Nucleus accumbens (tissue), 56 donors: ENCODE results near the gene CBY1.

Source experiments
- DNase-seq, 56 donors: peaks; one replicate each; lab custom pipeline; 2025; lab: John Stamatoyannopoulos, UW

CBY1 gene

GRCh38 chr22:38699784-38700183 is 43.3 kb downstream of the CBY1 start:
- peak in 1 of 56 donors; percentile 13 for DNase-seq

GRCh38 chr22:38700270-38700788 is 43.9 kb downstream of the CBY1 start:
- DNase-seq: peak in 11 of 56 donors; percentile 47 to 80 (median 63)

GRCh38 chr22:38700789-38701628 is 44.6 kb downstream of the CBY1 start, which contains the start of gene JOSD1:
TSS of gene JOSD1 (minus strand) at chr22:38700943. CDS start at chr22:38699987, 956 bp downstream.
- peak; percentile 65 to 98 (median 88) for DNase-seq

GRCh38 chr22:38704654-38705234 is 48.3 kb downstream of the CBY1 start:
- DNase-seq: peak in 1 of 56 donors; percentile 50

- peak; percentile 88 to 100 (median 99) for DNase-seq
These were observed 49.0 kb downstream of the CBY1 start, which contains the start of gene GTPBP1 for GRCh38 chr22:38705235-38706100. TSS of gene GTPBP1 (plus strand) at chr22:38705944. CDS start at chr22:38705956, 12 bp downstream.

GRCh38 chr22:38706101-38706900 is 49.9 kb downstream of the CBY1 start:
- DNase-seq: peak in 32 of 56 donors; percentile 34 to 73 (median 54)

GRCh38 chr22:38706901-38707195 is 50.4 kb downstream of the CBY1 start:
- no peak for DNase-seq

- no peak for DNase-seq
These were observed 50.9 kb downstream of the CBY1 start for GRCh38 chr22:38707346-38707745.

- DNase-seq: no peak
These were observed 51.5 kb downstream of the CBY1 start for GRCh38 chr22:38707984-38708383.

- DNase-seq: no peak
These were observed 52.9 kb downstream of the CBY1 start for GRCh38 chr22:38709306-38709705.

GRCh38 chr22:38710351-38710750 is 53.9 kb downstream of the CBY1 start:
- DNase-seq: no peak

GRCh38 chr22:38710866-38711265 is 54.4 kb downstream of the CBY1 start:
- DNase-seq: no peak

GRCh38 chr22:38712486-38713207 is 56.2 kb downstream of the CBY1 start:
- no peak for DNase-seq

GRCh38 chr22:38713921-38714320 is 57.5 kb downstream of the CBY1 start:
- DNase-seq: no peak

GRCh38 chr22:38715176-38715764 is 58.8 kb downstream of the CBY1 start:
- no peak for DNase-seq

GRCh38 chr22:38715852-38716251 is 59.4 kb downstream of the CBY1 start:
- no peak for DNase-seq

GRCh38 chr22:38716271-38716670 is 59.8 kb downstream of the CBY1 start:
- no peak for DNase-seq

GRCh38 chr22:38716826-38717225 is 60.4 kb downstream of the CBY1 start:
- no peak for DNase-seq

GRCh38 chr22:38717244-38717643 is 60.8 kb downstream of the CBY1 start:
- no peak for DNase-seq
